Fibroblast of peridontal ligament (primary cell): ENCODE data around the gene ADCY5.

ENCODE experiments used
- DNase-seq: peaks from one replicate; pipeline ENCODE4 v3.0.0-alpha.2; 2010; ENCODE audit errors: extremely low read depth

ADCY5 gene

DNA sequence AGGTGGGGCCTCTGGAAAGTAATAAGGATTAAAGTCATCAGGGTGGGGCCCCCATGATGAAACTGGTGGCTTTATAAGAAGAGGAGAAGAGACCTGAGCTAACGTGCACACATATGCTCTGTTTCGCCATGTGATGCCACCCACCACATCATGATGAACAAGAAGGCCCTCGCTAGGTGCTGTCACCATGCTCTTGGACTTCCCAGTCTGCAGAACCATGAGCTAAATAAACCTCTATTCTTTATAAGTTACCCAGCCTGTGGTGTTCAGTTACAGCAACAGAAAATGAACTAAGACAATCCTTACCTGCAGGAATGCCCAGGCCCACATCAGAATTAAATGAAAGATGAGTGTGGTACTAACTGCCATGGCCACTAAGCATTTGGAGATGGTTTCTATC, 79.8 kb downstream of the ADCY5 start:
- DNase-seq, result no peak

DNA sequence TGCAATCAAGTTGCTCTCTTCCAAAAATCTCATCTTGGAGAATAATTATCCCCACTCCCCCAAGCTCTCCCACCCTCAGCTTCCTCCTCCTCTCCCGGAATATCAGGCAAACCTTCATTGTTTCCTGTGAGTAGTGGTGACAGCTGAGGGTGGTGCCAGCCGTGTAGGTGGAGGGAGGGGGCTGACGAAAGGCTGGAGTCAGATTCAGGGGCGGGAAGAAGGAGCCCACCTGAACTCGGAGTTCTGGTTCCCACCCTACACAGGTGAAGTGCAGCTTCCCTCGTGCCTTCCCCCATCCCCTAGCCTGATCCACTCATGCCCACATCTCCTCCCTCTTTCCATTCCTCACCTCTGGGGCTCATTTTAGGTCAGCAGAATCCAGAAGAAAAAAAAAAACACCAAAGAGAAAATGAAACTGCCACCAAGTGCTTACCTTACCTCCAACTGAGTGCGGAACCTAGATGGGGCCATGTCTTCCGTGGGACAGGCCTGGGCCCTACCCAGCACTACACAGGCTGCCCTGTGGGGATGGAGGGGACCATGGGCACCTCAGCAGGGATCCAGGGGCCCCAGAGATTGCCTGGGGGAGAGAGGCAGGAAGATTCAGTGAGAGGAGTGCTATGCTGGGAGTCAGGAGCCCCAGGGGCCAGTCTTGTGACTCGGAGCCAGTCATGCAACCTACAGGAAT, 81.3 kb downstream of the ADCY5 start:
- DNase-seq, result no peak

DNA sequence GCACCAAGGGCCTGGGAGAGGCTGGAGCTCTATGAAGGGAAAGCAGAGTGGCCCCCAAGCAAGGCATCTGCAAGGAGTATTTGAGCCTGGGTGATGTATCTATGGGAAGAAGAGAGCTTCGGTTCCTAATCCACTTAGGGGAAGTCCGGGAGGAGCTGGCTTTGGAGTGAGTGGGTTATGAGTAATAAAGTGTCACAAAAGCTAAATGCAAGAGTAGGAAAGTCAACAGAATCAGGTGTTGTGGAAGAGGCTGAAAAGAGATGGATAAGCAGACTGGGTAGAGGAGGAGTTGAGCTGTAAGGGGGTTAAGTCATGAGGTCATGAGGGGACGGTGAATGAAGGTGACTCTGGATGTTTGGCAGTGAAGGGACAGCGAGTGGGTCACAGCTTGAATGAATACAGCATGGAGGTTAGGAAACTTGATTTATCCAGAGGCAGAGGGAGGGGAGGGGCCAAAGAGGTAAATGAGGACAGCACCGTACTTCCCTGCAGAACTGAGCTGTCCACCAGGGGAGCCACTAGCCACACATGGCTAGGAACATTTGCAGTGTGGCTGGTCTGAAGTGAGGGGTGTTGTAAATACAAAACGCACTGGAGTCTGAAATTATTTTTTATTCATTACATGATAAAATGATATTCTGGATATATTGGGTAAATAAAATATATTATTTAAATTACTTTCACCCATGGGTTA, 83.3 kb downstream of the ADCY5 start:
- no peak for DNase-seq

DNA sequence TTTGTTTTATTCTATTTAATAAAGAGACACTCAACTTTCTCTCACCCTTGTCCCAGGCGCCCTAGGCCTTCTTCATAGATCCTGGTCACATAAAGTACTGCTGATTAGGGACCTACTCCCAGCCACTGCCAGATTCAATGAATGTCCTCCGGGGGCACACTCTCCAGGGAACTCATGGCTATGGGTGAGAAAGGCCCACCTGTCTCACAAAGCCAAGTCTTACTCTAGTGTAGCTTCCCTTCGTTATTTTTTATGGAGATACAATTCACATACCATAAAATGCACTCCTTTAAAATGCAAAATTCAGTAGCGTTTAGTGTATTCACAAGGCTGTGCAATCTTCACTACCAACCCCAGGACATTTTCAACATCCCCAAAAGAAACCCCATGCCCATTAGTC, 87.8 kb downstream of the ADCY5 start:
- DNase-seq, result no peak

DNA sequence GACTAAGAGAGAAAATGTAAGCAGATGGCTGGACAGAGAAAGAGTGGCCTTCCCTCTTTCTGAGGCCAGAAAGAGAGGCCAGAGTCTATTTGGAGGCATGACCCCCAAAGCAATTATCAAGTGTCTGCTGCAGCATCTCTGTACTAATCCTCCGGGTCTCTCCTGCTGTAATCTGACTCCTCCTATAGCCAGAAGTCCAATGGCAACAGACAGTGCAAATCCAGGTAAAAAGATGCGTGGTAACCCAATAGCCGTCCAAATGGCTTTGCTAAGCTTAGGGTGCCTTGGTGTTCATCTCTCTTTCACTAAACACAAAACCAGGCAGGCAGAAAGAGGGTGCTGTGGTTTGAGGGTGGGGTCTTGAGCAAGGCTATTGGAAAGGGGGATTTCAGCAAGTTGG, 91.6 kb downstream of the ADCY5 start:
- no peak for DNase-seq

DNA sequence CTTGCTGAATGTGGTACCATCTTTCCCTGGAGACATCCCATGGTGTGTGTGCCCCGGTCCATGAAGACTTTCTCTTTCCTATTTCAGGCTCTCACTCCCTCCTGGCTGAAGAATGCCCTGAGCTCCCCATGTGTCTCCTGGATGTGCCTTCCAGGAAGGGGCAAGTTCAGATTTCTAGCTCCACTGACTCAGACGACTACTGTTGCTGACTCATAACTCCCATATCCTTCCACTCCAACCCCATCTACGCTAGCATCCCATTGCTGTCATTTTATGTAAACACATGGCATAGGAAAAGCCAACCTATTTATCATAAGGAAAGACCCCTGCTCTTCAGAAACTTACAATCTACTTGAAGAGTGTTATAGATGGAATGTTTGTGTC, 95.0 kb downstream of the ADCY5 start:
- DNase-seq, result peak; percentile 56

DNA sequence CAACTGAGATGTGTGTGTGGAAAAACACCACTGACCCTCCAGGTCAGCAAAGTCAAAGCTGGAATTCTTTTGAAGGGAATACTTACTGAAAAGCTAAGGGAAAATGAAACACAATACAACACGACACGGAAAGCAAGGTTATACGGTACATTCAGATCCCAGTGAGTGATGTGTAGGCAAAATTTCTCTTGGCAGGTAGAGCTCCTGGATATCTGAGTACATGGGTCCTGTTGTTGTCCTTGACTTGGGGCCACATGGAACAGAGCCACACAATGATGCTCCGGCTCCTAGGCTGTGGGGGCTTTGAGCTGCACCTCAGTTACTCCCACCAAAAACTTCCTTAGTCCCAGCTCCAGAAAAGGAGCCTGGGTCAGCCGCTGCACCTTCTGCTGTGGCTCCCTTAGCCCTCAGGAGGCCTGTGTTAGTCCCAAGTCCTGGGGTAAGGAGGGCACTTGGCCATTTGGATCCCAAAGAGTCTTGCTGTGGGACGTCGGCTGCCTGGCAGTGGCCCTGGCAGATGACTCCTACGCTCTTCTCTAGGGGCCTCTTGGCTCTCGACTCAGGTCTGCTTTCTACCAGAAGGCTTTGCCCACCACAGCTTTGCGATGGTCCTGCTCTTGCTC, 95.6 kb downstream of the ADCY5 start:
- DNase-seq, result no peak

DNA sequence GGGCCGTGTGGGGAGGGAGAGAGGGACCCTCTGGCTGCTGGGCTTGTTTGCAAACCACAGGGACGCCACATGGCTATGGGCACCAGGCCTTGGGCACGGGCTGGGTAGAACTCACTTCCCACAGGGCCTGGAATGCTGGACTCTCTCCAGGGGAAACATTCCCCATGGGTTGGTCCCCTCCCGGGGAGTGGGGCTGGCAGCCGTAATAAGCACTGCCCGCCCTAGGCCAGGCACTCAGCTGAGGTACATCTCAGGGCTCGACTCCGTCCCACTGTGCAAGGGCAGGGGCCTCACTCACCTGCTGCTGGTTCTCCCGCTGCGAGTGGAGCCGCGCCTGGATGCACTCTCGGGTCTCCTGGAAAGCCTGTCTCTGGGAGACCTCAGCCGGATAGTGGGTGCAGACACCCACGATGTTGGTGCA, 96.7 kb downstream of the ADCY5 start:
- no peak for DNase-seq

DNA sequence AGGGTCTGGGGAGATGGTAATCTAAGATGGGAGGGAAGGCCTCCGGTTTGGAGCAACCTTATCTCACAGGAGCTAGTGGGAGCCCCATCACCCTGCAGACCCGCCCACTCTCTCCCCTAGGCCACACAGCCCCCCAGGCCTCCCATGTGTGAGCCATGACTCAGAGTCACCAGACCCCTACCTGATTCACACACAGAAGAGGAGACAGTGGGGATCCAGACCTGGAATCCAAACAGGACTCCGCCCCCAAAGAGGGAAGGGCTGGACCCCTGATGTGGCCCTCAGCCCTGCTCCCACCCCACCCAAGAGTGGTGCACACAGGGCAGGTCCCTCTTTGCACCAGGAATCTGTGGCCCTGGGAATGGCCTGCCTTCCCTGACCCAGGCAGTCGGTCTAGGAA, 97.4 kb downstream of the ADCY5 start:
- no peak for DNase-seq

DNA sequence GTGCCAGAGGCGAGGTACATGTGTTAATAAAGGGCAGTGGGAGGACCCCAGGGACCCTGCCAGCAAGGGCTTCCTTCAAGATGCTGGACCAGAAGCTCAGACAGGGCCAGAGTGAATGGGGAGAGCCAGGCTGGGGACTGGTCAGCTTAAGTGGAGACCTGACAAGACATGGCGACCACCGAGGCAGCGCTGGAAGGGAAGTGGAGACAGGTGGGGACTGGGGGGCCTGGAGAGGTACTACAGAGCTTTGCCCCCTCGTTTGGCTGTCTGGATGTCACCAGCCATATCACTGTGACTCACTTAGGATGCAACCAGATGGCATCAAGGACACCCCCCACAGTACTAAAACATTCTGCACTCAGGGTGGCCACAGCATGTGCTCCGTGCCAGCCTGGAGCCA, 97.9 kb downstream of the ADCY5 start:
- no peak for DNase-seq

DNA sequence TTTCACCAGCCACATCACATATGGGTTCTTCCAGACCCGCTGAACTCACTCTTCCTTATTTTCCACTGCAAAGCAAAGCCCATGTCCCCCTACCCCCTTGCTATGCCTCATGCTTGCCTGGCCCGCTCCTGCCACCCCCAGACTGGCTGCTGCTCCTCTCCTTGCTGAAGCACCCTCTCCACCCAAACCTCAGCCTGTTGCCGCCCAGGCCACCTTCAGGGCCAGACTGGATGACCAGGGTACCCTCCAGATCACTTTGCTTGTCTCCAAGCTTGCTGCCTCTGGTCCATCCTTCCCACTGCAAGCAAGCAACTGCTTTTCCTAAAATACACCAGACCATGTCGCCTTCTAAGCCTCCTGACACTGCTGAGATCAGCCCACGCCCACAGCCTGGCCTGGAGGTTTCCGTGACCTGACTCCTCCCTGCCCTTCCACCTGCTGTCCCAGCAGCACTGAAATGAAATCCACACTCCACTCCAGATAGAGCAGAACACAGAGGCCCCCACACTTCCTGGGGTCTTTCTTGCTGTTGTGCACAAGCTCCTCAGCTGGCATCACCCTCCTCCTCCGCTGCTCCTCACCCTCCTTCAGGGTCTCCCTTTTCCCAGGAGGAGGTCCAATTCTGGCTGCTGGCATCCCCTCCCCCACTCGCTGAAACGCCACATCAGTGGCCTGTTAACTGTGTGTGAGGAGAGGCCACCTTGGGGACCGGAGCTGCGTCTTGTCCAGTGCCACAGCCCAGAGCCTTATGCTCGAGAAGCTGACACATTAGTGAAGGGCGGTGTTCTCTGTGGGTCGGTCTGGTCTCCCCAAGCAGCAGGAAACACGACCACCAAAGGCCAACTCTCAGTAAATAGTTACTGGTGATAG, 99.1 kb downstream of the ADCY5 start:
- no peak for DNase-seq

DNA sequence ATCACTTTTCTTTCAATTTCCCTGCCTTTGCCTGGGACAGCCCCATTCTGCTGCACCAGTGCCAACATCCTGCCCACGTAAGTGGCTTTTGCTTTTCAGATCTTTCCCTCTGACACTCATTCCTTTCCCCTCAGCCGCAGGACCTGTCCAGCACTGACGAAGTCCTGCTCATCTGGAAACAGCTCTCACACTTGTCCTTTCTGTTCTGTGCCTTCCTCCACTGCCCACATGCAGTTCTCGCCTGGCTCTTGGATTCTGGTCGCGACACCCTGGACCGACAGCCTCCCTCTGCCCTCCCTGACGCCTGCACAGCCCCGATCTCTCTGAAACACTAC, 99.7 kb downstream of the ADCY5 start:
- no peak for DNase-seq

DNA sequence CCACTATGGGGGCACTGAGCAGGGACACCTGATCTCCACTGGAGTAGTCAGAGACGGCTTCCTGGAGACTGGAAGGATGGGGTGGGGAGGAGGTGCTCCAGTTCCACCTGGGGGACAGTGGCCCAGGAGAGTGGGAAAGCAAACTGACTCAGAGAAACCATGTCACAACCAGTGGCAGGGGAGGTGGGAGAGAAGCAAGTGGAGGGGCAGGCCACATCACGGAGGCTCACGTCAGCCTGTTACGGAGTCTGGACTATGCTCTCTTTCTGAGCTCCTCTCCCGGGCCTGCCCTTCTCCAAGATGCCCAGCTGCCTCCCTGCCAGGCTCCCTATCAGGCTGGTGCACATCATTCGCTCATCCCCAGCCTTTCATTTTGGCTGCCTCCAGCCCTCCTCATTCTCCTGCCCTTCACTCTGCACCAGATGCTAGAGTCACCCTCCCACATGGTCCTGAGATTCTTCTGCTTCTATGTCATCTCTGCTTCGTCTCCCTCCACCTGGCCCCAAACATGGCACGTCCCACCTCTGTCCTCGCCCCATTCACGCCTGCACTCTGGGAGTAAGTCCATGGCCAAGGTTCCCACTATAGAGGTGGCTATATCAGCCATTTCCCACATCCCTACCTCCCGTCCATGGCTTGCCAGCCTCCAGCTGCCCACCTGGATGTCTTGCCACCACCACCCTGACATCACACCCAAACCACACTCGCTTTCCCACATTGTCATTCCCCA, 100.3 kb downstream of the ADCY5 start:
- no peak for DNase-seq

DNA sequence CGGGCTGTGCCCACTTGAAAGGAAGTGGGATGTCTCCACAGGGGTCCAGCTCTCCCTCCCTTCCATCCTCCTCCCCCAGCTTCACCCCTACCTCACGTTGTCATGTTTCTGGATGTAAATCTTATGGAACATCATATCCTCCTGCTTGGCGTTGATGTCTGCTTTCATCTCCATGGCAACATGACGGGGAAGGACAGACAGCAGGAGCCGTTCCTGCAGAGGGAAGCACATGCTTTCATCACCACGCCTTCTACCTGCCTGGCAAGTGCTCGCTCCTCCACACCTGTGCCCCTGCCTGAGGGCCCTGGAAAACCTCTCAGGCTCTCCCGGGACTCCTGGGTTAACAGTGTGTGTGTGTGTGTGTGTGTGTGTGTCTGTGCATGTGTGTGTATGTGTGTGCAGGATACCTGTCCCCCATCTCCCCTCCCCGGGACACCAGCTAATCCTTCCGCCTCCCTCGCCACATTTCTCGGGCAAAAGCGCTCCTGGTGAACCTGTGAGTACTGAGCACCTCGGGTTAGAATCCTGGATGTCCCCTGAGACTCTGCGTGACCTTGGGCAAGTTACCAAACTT, 101.1 kb downstream of the ADCY5 start:
- DNase-seq, result no peak

DNA sequence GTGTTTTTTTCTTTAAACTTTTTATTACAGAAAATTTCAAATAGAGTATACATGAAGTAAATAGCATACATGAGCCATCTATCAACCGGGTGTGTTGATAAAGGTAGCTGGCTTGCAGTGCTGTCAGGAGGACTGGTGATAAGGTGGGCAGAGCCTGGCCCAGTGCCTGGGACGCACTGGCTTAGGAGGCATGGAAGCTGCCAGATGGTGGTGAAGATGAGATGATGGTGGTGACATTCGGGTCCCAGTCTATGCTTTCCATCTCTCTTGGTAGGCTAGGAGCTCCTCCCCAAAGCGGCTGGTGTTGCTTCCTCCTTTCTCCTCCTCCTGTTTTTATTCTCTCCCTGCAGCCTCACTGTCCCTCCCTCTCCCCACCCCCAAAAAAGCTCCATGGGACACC, 101.7 kb downstream of the ADCY5 start:
- DNase-seq, result no peak

DNA sequence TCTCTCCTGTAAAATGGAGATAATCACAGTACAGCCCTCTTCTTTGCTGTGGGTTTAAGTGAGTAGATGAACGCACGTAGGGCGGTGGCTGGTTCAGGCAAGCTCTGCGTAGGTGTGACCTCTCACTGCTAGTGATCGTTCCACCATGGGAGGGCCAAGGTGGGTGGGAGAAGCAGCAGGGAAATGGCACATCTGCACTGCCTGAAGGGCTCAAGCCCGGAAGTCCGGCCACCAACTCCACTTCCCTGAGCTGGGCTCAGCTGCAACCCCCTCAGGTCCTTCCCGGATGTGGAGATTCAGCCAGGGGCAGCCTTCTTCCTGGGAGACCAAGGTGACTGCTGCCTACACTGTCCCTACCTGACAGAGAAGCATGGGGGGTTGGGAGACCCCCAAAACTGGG, 102.9 kb downstream of the ADCY5 start:
- no peak for DNase-seq

DNA sequence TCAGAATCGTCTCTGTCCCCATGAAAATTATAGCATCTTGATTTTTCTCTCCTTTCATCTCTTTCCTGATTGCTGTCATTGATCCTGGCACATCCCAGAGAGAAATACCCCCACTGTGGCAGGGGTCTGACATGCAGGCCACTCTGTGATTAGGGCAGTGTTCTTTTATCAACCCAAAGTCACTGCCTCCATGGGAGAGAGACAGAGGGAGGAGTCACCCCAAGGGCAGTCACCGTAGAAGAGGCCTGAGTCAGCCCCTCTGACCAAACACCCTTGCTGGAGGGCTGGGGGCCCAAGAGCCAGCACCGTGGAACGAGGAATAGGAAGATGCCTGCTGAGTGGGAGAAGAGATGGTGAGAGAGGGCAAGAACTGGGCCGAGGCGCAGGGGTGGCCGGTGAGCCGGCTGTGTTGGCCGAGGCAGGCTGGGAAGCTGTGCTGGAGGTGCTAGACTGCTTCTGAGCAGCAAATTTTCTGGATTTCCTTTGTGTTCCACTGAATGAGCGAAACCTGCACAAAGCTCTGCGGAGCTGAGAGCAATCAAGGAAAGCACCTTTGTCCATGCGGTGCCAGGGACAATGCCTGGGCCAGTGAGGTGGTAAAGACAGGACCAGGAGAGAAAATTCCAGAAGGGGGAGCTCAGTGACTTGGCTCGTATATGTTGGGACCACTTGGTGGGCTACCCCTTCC, 103.8 kb downstream of the ADCY5 start:
- no peak for DNase-seq

DNA sequence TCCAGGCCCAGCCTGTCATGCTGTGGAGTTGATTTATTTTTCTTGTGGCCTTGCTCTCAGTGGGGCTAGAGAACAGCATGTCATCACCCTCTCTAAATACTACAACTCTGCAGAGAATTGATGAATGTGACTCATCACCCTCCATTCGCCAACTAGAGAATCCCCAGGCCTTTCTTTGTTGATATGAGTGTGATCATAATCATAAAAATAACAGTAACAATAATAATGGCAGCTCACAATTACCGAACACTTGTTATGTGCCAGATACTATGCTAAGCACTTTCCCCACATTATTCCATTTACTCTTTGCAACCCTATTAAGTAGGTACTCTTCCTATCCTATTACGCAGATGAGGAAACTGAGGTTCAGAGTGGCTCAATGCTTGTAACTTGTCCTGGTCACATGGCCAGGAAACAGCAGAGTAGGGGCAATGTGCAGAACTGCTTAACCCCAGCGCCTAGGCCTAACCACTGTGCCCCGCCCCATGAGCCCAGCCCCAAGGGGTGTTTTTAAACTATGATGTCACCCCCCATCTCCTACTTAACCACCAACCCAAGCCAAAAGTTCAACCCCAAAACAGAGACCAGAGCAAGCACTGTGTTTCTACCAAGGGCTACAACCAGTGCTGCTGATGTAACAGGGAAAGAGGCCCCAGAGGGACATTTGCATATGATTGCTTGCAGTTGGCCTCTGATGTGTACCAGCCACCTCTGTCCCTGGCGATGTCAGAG, 104.5 kb downstream of the ADCY5 start:
- DNase-seq, result peak; percentile 79

DNA sequence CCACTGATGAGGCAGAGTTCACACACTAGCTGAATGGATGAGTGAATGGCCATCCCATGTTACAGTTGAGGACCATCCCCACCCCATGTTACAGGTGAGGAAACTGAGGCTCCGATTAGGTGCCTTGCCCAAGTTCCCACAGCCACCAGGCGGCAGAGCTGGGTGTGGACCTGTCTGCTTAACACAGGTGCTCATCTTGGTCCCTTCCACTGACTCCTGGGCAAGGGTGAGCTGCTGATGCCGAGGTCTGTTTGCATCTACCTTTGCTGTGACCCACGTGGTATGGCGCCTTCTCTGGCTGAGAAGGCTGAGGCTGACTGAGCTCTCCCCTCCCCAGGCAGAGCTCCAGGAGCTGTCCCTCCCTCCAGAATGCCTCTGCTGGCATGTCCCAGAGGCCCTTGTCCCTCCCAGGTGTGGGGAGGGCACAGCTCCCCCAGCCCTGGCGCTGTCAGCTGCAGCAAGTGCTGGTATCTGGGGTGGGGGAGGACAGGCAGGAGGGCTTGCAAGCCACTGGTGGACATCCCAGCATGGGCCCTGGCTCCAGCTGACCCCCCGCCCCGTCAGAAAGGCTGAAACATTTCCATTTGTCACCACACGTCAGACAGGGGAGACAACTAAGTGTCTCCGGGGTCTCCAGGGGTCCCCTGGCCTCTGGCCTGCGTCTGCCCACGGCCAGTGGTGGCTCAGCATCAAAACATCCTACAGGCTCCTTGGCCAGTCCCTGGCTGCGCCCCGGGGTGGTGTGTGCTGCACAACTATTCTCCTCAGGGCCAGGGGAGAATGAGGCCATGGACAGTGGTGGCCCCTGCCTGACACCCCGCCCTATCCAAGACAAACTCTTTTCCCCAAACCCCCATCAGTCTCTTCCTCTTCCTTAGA, 105.4 kb downstream of the ADCY5 start:
- DNase-seq, result no peak
